Spleen (tissue), 13 donors: ENCODE data around the gene GALNT5. TPM values are rescaled to one million over a fixed set of nuclear protein-coding genes. Genes with fewer than 3 reads are reported as not detected.

Experiments
- DNase-seq: peaks from one replicate; pipeline ENCODE4 v3.0.0-alpha.2; 2020
- H3K27ac ChIP-seq, 8 donors: fragments of 200-600 bp; sonication (generic) in 7 of 8; 1 replicate in 4 of 8; 2 replicates in 4 of 8; pipeline versions ENCODE4 v1.5.0 to v1.8.0; 2016 to 2021; ENCODE audit warnings: inconsistent platforms in 4 of 8, mild to moderate bottlenecking in 4 of 8, moderate library complexity in 1 of 8
- H3K27me3 ChIP-seq, 7 donors: fragments of 200-600 bp; sonication (generic) in 6 of 7; replicated peaks in 1 of 7; 1 replicate in 4 of 7; 2 replicates in 3 of 7; pipeline versions ENCODE4 v1.5.0 to v1.8.0; 2016 to 2021; ENCODE audit warnings: inconsistent platforms in 3 of 7, mild to moderate bottlenecking in 1 of 7
- H3K36me3 ChIP-seq, 6 donors: fragments of 200-600 bp; sonication (generic) in 5 of 6; 1 replicate in 4 of 6; 2 replicates in 2 of 6; pipeline versions ENCODE4 v1.5.0 to v1.8.0; 2016 to 2021; ENCODE audit warnings: inconsistent platforms in 2 of 6
- H3K4me1 ChIP-seq, 6 donors: fragments of 200-600 bp; sonication (generic) in 5 of 6; 1 replicate in 3 of 6; 2 replicates in 3 of 6; pipeline versions ENCODE4 v1.5.0 to v1.8.0; 2016 to 2021; ENCODE audit warnings: inconsistent platforms in 3 of 6
- H3K4me3 ChIP-seq, 8 donors: fragments of 200-600 bp; sonication (generic) in 7 of 8; 1 replicate in 4 of 8; 2 replicates in 4 of 8; pipeline versions ENCODE4 v1.5.0 to v1.8.0; 2016 to 2021; ENCODE audit warnings: inconsistent platforms in 4 of 8, mild to moderate bottlenecking in 4 of 8, moderate library complexity in 2 of 8
- H3K9me3 ChIP-seq, 8 donors: fragments of 200-600 bp; sonication (generic) in 7 of 8; 1 replicate in 4 of 8; 2 replicates in 4 of 8; pipeline versions ENCODE4 v1.5.0 to v1.8.0; 2016 to 2021; ENCODE audit warnings: inconsistent platforms in 4 of 8
- CTCF ChIP-seq, 11 experiments: fragments of 200-600 bp in 7 of 11; fragments of 450-650 bp in 4 of 11; sonication (generic) in 4 of 11; IDR thresholded peaks in 8 of 11; conservative IDR thresholded peaks in 3 of 11; 1 replicate in 7 of 11; 2 replicates in 4 of 11; pipeline versions ENCODE4 v1.4.0 to v1.8.0; 2016 to 2021; ENCODE audit warnings: antibody characterized with exemption in 11 of 11, inconsistent platforms in 4 of 11, mild to moderate bottlenecking in 1 of 11
- POLR2A ChIP-seq, 3 donors: fragments of 450-650 bp; IDR thresholded peaks; one replicate each; pipeline ENCODE4 v1.5.1; 2017; ENCODE audit warnings: antibody characterized with exemption in 3 of 3, mild to moderate bottlenecking in 1 of 3
- POLR2AphosphoS5 ChIP-seq, 3 donors: sonication (generic); formaldehyde crosslinking; IDR thresholded peaks; one replicate each; pipeline ENCODE4 v1.5.1; 2017; ENCODE audit warnings: antibody characterized with exemption in 3 of 3
- WGBS, 5 donors: extraction: QIAGEN DNeasy Blood & Tissue Kit in 3 of 5; methylation state at CpG; one replicate each; pipeline versions ENCODE4 v1.1.5 to v1.1.7; 2013 to 2018; 5-methylcytosine and 5-hydroxymethylcytosine counted together
- intact Hi-C: fragments of 100-400 bp; cut with DNase I; formaldehyde crosslinking; loops from one replicate; pipeline ENCODE4 v1.15.0; 2023; ENCODE audit warnings: low total_unique reads
- long read RNA-seq, 2 donors: transcript quantifications; one replicate each; lab custom pipeline, GENCODE V29; 2026
- polyA plus RNA-seq, 3 donors: library from polyadenylated mRNA; stranded (reverse); fragments of 200-250 nt; gene quantifications; one replicate each; pipeline ENCODE4 v1.2.1, GENCODE V29; 2013
- total RNA-seq, 7 donors: library from RNA; depleted of rRNA in 3 of 7; stranded (reverse); fragments of >200 nt in 3 of 7; fragmentation: NEBNext Ultra II Directional in 4 of 7; extraction: Animal tissue kit (Norgen Biotek cat#: 25700) in 4 of 7; gene quantifications; one replicate each; pipeline versions ENCODE4 v1.1.0 to v1.2.1, GENCODE V29; 2016 to 2021
- donor health status: healthy with polysubstance abuse.
- donor health status: DM: no; HTN: no; CAD: no; lungs with moderate emphysema.
- donor health status: DM: no; HTN: no; CAD: no.
- donor health status: Bipolar disorder and iron deficiency.
- donor health status: healthy.
- donor health status: DM: no; HTN: no; CAD: no.
- donor health status: DM: yes; HTN: yes; CAD: no.

The GALNT5 gene, protein sequence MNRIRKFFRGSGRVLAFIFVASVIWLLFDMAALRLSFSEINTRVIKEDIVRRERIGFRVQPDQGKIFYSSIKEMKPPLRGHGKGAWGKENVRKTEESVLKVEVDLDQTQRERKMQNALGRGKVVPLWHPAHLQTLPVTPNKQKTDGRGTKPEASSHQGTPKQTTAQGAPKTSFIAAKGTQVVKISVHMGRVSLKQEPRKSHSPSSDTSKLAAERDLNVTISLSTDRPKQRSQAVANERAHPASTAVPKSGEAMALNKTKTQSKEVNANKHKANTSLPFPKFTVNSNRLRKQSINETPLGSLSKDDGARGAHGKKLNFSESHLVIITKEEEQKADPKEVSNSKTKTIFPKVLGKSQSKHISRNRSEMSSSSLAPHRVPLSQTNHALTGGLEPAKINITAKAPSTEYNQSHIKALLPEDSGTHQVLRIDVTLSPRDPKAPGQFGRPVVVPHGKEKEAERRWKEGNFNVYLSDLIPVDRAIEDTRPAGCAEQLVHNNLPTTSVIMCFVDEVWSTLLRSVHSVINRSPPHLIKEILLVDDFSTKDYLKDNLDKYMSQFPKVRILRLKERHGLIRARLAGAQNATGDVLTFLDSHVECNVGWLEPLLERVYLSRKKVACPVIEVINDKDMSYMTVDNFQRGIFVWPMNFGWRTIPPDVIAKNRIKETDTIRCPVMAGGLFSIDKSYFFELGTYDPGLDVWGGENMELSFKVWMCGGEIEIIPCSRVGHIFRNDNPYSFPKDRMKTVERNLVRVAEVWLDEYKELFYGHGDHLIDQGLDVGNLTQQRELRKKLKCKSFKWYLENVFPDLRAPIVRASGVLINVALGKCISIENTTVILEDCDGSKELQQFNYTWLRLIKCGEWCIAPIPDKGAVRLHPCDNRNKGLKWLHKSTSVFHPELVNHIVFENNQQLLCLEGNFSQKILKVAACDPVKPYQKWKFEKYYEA
- total RNA-seq (under 1 TPM in 4 of 7 donors, not detected in 3; 0.09 to 0.70 (median 0.12) TPM), polyA plus RNA-seq (under 1 TPM in 1 of 3 donors, not detected in 2; 0.03 TPM)
- long read RNA-seq, donor 1: 0 reads
- long read RNA-seq, donor 2: 0 reads

- no peak for DNase-seq
- Histone ChIP-seq H3K36me3 (no peaks in the 10 kb centered on the region), H3K4me3 (peak within 1 kb of the TSS in 2 of 8 donors; percentile 7 to 36), H3K4me1 (peaks cover 0 to 10% (median 4%) of the 10 kb centered on the region in 6 donors), H3K27ac (no peak within 1 kb of the TSS), H3K9me3 (no peaks in the 10 kb centered on the region), H3K27me3 (no peaks in the 10 kb centered on the region)
- 19 to 40% (median 27%) methylated on average over 13 to 15 of the region's 15 CpGs for WGBS, 5 donors
- intact Hi-C loops: no loop called here
- TF ChIP-seq POLR2A (IDR thresholded peaks at IDR 0.05) (no peak), POLR2AphosphoS5 (IDR thresholded peaks at IDR 0.05) (no peak), CTCF (IDR thresholded peaks at IDR 0.05 in 8 of 11, conservative IDR thresholded peaks at IDR 0.05 in 3 of 11) (no peak)
These were observed at the start of gene GALNT5 for GRCh38 chr2:157257312-157258252. GALNT5 (plus strand) TSS chr2:157257705; CDS start chr2:157258083, 378 bp downstream.

- Histone ChIP-seq H3K36me3 (no peaks in the 10 kb centered on the region), H3K27ac (no peak overlapping the region), H3K4me3 (no peak overlapping the region), H3K9me3 (no peaks in the 10 kb centered on the region), H3K27me3 (no peaks in the 10 kb centered on the region), H3K4me1 (no peaks in the 10 kb centered on the region)
- intact Hi-C loops: no loop called here
- TF ChIP-seq POLR2AphosphoS5 (IDR thresholded peaks at IDR 0.05) (no peak), POLR2A (IDR thresholded peaks at IDR 0.05) (no peak), CTCF (IDR thresholded peaks at IDR 0.05 in 8 of 11, conservative IDR thresholded peaks at IDR 0.05 in 3 of 11) (no peak)
- DNase-seq: no peak
These were observed 41.1 kb upstream of the GALNT5 start for GRCh38 chr2:157216286-157216965.

GRCh38 chr2:157217409-157217808, 40.1 kb upstream of the GALNT5 start:
- H3K27ac ChIP-seq: no peak overlapping the region
- intact Hi-C loops: no loop called here
- H3K4me1 ChIP-seq: no peaks in the 10 kb centered on the region
- 77 to 90% (median 85%) methylated on average over 2 of the region's 2 CpGs for WGBS, 5 donors
- no peak for DNase-seq
- TF ChIP-seq CTCF (IDR thresholded peaks at IDR 0.05 in 8 of 11, conservative IDR thresholded peaks at IDR 0.05 in 3 of 11): no peak
- TF ChIP-seq POLR2AphosphoS5 (IDR thresholded peaks at IDR 0.05): no peak
- TF ChIP-seq POLR2A (IDR thresholded peaks at IDR 0.05): no peak
- H3K27me3 ChIP-seq: no peaks in the 10 kb centered on the region
- H3K4me3 ChIP-seq: no peak overlapping the region
- no peaks in the 10 kb centered on the region for H3K9me3 ChIP-seq
- no peaks in the 10 kb centered on the region for H3K36me3 ChIP-seq
